ENCODE data around the gene MOB3B.

Gene MOB3B

GRCh38 chr9:27333241-27334052 lies 196.2 kb downstream of the MOB3B start:
- peak; percentile 33 for DNase-seq

DNA sequence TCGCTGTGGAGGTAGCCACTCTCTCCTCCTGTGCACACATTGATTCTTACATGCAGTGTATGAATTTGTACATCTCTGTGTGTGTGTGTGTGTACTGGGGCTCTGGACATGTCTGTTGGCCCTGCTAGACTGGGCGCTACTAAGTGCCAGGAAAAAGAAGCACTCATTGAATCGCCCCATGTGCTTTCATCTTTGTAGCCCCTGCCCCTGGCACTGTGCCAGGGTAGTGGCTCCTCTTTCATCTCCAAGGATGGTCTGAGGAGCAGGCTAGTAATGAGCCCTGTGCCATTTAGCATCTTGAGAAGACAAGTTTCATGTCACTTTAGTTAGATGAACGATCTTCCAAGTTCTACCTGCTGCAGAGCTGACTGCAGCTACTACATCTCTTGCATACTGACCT lies 198.2 kb downstream of the MOB3B start:
- DNase-seq, result no peak

DNA sequence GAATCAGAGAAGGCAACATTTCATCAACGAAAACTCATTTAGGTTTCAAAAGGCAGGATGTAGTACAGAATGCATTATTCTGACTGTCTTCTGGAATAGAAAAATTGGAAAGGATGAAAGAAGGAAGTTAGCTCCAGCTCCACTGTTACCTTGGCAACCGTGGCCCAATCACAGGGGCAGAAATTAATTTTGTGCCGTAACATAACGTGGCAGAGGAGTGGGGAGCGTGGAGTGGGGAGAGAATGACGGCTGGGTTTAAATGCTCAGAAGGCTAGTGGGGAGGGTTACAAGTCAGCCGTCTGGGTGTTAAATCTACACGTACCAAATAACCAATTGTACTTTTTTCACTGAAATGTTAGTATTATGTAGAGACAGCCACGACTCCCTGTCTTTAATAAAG lies 200.3 kb downstream of the MOB3B start:
- DNase-seq, result no peak

DNA sequence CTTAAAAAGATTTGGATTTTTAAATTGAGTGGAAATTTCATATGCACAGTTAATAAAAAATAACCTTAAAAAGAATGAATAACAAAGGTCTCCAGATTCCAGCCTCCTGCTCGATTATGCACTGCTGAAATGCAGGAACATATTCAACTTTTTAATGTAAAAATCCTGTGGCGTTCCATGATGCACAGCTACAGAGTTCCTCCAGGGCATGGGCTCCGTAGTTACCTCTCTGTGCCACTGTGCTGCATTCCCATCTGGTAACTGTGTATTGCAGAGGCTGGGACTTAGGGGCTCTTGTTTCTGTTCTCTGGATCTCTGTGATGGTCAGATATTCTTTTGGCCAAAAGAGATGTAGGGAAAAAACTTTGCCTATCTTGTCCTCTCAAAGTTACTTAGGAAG lies 201.1 kb downstream of the MOB3B start:
- no peak for DNase-seq

- no peak for DNase-seq
Measured at GRCh38 chr9:27311184-27311583, 218.4 kb downstream of the MOB3B start.

DNA sequence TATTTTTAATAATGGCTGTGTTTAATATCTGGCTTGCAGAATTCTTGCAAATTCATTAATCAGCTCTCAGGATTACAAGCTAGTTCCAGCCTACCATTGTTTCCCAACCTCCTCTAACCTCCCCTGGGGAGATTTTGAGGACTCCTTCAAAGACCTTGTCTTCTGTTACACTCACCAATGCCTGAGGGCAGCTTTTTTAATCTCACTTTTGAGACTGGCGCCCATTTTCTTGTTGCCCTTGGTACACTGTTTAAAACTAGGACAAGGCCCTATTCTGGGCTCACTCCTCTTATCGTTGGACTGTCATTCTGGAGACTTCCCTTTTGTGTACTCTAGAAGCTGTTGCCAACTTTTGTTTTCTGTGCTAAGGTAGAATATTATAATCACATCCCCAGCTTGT lies 219.0 kb downstream of the MOB3B start:
- no peak for DNase-seq

GRCh38 chr9:27308691-27309390 lies 220.8 kb downstream of the MOB3B start:
- no peak for DNase-seq

DNA sequence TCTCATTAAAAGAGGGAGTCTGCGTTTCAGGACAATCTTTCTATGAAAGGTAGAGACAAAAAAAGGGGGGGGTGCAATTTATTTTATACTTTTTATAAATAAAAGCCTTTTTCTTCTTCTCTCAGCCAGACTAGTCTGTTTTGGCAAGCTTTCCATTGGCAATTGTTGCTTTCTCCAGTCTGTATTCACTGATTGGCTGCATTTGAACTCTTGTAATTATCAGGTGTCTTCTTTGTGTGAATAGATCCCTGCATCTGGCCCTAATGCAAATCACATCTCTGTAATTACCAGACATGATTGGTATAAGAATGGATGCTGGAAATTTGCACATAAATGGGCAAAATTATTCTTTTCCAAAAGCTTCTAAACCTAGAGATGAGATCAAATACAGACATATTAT lies 225.1 kb downstream of the MOB3B start:
- no peak for DNase-seq

- no peak for DNase-seq
Measured at GRCh38 chr9:27303219-27303618, 226.4 kb downstream of the MOB3B start.

DNA sequence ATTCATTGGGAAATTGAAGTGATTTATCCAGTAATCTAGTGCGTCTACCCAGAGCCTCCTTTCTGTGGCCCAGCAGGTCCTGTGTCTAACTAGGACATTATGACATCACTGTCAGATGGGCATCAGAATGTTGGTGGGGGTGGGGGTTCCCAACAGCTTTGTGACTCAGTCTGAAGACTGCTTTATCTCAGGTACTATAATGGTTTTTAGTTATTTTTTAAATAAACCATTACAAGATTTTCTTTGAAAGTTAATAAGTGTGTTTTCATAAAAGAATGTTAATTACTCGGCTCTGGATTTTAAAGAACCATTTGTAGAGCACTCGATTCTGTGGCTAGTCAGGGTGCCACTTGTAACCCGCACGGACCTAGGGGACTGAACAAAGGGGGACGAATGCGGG lies 232.6 kb downstream of the MOB3B start, which contains the start of gene EQTN:
Gene EQTN, minus strand, starts transcription at position 101 of the 400 bp plus-strand sequence. Its CDS starts 95 bp downstream, at position 6.
- DNase-seq, result no peak

- no peak for DNase-seq
Measured at GRCh38 chr9:27293996-27294395, 235.6 kb downstream of the MOB3B start.

DNA sequence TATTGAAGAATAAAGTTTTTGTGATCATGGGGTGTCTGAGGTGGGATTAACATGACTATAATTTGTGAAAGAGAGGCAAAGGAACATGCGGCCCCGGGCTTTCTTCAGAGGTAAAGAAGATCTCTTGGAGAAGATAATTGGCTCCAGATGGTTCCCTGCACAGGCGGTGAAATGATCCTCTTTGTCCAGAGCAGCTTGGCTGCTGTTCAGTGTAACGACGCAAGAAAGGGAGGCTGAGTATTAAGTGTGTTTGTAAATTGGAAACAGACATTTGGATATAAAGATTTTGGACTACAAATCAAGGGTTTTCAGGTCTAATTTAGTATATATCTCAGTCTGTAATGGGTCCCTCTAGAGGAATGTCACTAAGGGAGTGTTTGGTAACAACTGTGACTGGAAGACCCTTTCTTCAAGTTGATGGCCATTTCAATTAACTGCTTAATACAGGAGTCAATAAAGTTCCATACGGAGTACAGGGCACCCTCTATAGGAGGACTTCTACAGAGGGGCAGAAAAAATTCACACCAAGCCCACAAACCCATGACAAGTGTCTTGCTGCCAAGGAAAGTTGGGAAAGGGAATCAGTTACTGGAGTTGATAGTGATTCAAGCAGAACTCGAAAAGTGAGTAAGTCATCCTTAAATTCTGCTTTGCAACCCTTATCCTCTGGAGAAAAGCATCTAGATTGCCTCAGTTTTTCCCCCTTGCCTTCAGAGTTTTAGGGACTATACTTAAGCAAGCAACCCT lies 236.8 kb downstream of the MOB3B start:
- peak; percentile 5 for DNase-seq

DNA sequence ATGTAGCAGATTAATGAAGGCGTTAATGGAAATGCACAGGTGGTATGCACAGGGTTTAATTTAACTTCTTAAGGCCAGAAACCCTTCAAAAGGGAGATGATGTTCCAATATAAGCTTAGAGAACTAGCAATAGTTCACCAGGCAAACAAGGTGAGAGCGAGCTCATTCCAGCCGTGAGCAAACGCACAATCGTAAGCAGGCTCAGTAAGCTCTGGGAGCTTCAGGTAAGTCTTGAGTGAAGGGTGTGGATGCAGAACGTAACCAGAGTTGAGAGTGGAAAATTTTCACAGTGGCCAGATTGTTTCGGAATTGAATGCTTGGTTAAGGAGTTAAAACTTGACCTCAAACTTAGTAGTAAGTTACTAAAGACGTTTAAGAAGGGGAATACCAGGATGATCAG lies 238.3 kb downstream of the MOB3B start:
- DNase-seq, result no peak

DNA sequence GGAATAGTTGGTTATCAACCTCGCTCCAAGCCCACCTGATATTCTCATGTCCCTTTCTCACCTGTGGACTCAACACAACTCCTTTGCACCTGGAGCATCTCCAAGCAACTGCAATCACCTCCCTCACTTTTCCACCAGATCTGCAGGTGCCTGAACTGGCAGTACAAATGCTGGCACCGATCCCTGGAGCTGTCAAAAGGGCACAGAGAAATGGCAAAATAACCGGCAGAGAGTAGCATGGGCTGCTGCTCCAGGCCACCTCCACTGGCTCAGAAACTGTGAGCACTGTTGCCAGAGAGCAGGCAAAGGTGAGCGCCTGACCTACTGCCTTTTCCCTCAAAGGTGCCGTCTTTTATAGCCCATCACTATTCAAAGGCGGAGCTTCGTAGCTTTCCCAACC lies 247.3 kb downstream of the MOB3B start:
- no peak for DNase-seq

- DNase-seq, result no peak
Measured at GRCh38 chr9:27280860-27281259, 248.8 kb downstream of the MOB3B start.

DNA sequence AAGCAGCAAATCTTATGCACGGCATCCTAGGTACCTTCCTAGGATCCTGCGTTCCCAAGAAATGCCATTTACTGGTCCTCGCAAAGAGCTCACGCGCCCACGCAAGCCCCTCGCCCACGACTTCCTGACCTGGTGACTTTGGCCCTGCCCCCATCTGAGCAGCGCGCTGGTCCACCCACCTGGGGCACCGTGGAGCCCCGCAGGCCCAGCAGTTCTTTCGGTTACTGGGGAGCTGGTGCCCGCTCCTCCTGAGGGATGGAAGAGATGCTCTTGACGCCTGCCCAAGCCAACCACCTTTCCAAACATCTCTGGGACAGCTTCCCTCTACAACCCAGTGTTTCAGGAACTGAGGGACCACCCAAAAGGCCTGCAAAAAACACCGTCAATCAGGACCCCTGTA lies 249.4 kb downstream of the MOB3B start:
- DNase-seq, result no peak

DNA sequence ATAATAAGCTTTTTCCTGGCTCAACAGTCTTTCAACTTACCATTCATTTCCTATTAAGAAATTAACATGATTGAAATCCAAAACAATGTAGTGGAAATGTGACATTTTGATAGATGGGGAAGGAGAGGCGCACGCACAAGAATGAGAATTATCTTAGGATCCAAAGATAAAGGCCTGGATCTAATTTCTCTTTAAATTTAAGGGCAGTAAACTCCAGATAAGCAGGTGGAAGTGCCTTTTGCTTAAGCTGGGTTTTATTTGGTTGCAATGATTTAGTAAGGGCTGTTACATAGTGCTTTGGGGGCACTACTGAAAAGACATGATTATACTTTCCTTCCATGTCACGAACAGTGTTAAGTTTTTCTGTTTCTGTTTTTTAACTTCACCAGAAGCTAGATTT lies 250.0 kb downstream of the MOB3B start:
- no peak for DNase-seq

DNA sequence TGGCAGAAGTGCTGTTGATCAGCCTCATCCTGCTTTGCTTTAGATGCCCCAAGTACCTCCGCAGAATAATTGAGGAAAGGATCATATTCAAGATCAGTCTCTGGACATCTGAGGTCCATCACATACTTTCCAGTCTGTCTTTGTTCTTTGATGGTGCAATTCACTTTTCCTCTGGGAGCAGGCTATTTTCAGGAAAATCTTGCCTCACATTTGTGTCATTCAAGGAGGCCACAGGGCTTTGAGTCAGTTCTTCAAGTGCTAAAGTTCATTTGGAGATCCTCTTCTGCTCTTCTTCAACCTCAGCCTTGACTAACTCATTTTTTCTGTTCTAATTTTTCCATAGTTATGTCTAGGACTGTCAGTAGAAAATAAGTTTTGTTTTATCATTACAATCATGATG lies 251.2 kb downstream of the MOB3B start:
- no peak for DNase-seq

DNA sequence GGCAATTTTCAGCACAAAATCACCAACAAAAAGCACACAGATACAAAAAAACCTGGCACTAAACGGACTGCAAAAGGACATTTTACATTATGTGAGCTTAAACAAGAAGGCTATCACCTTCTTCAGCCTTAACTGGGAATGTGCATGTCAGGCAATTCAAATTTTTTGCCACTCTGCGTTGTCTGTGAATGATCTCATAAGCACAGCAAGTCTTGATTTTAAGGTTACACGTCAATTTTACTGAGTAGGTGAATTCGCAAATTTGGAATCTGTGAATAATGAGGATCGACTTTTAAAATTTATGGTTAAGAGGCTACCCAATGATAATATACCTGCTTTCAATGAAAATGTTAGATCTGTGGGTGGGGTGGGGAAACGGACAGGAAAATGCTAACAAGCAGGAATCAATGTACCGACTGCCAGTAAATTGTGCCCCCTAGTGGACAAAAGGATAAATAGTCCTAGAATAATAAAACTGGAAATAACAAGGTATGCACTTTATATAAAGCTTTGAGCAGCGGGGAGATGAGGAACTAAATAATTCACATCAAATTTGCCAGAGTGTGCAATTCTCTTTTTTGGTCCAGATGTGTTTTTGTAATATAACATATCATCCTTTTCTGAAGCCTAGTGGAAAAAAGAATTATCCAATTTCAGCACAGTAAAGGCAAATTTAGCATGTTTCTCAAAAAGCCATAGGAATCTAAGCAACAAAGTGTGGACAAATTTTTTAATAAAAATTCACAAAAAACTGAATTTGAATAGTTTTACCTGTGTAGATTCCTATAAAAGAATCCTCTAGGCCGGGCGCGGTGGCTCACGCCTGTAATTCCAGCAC lies 253.2 kb downstream of the MOB3B start:
- DNase-seq, result peak; percentile 16

Data from DMS 273 treated with DMSO at 0.1 percent for 48 hours (cell line).